HEK293 (cell line): Measurements from ENCODE around the gene PRDM15.

Experiments
- CTCF ChIA-PET: fragments of 350-600 bp; formaldehyde crosslinking; extraction: SDS; loops from one replicate; lab custom pipeline; 2021; ENCODE audit warnings: antibody characterized with exemption; lab: Yijun Ruan, JAX
- POLR2A ChIA-PET: fragments of 300-600 bp; formaldehyde crosslinking; extraction: SDS; loops from one replicate; lab custom pipeline; 2020; ENCODE audit warnings: antibody characterized with exemption, inconsistent platforms; lab: Yijun Ruan, JAX
- H3K27ac ChIP-seq: fragments of 200-500 bp; sonication (Bioruptor generic); 2 replicates; pipeline ENCODE4 v1.5.1; 2014; ENCODE audit warnings: low read depth, low read length, control low read depth, inconsistent platforms; ENCODE audit errors: extremely low read depth
- H3K36me3 ChIP-seq, 2 experiments: fragments of 200-500 bp in 1 of 2; sonication (Bioruptor generic) in 1 of 2; 1 replicate in 1 of 2; 2 replicates in 1 of 2; pipeline ENCODE4 v1.5.1; 2014 to 2017; ENCODE audit warnings: inconsistent platforms in 2 of 2, low read length in 2 of 2; ENCODE audit not compliant: control insufficient read depth in 2 of 2, insufficient read depth in 1 of 2
- H3K4me1 ChIP-seq: fragments of 200-500 bp; sonication (Bioruptor generic); 2 replicates; pipeline ENCODE4 v1.5.1; 2014; ENCODE audit warnings: mild to moderate bottlenecking, low read length, inconsistent platforms; ENCODE audit not compliant: control insufficient read depth, insufficient read depth
- H3K4me3 ChIP-seq: 2 replicates; pipeline ENCODE4 v1.5.1; 2011; ENCODE audit warnings: low read depth, mild to moderate bottlenecking, control low read depth, low read length, moderate library complexity
- H3K9me3 ChIP-seq: fragments of 200-500 bp; sonication (Bioruptor generic); 2 replicates; pipeline ENCODE4 v1.5.1; 2014; ENCODE audit warnings: low read depth, low read length, inconsistent platforms; ENCODE audit not compliant: control insufficient read depth, insufficient read depth
- FEZF1 ChIP-seq: fragments of 450-650 bp; formaldehyde crosslinking; IDR thresholded peaks from 2 replicates; pipeline ENCODE4 v1.5.1; 2016; ENCODE audit warnings: missing biosample characterization, missing genetic modification characterization
- GLIS1 ChIP-seq: fragments of 450-650 bp; formaldehyde crosslinking; IDR thresholded peaks from 2 replicates; pipeline ENCODE4 v1.5.1; 2016; ENCODE audit warnings: missing biosample characterization, missing genetic modification characterization
- PRDM4 ChIP-seq: fragments of 450-650 bp; formaldehyde crosslinking; IDR thresholded peaks from 2 replicates; pipeline ENCODE4 v1.5.1; 2017; ENCODE audit warnings: missing biosample characterization, missing genetic modification characterization
- REST ChIP-seq: fragments of 450-650 bp; formaldehyde crosslinking; IDR thresholded peaks from 2 replicates; pipeline ENCODE4 v1.5.1; 2016; ENCODE audit warnings: missing biosample characterization, missing genetic modification characterization
- SP3 ChIP-seq: fragments of 450-650 bp; formaldehyde crosslinking; IDR thresholded peaks from 2 replicates; pipeline ENCODE4 v1.5.1; 2016; ENCODE audit warnings: missing biosample characterization, missing genetic modification characterization
- YY1 ChIP-seq: fragments of 450-650 bp; formaldehyde crosslinking; IDR thresholded peaks from 2 replicates; pipeline ENCODE4 v1.5.1; 2018; ENCODE audit warnings: missing biosample characterization, missing genetic modification characterization
- ZIC2 ChIP-seq: fragments of 450-650 bp; formaldehyde crosslinking; IDR thresholded peaks from 2 replicates; pipeline ENCODE4 v1.5.1; 2016; ENCODE audit warnings: missing biosample characterization, missing genetic modification characterization
- ZNF10 ChIP-seq: fragments of 450-650 bp; formaldehyde crosslinking; IDR thresholded peaks from 2 replicates; pipeline ENCODE4 v1.5.1; 2017; ENCODE audit warnings: missing biosample characterization, missing genetic modification characterization
- ZNF302 ChIP-seq: fragments of 450-650 bp; formaldehyde crosslinking; IDR thresholded peaks from 2 replicates; pipeline ENCODE4 v1.5.1; 2016; ENCODE audit warnings: missing biosample characterization, missing genetic modification characterization, low read depth
- ZNF341 ChIP-seq: fragments of 450-650 bp; formaldehyde crosslinking; IDR thresholded peaks from 2 replicates; pipeline ENCODE4; 2016; ENCODE audit warnings: low read depth, missing biosample characterization, missing genetic modification characterization
- ZNF350 ChIP-seq: fragments of 450-650 bp; formaldehyde crosslinking; IDR thresholded peaks from 2 replicates; pipeline ENCODE4 v1.5.0; 2017; ENCODE audit warnings: missing biosample characterization, mild to moderate bottlenecking, missing genetic modification characterization
- TF ChIP-seq, protein P1 (sequence below): fragments of 450-650 bp; formaldehyde crosslinking; IDR thresholded peaks from 2 replicates; pipeline ENCODE4 v1.5.1; 2016; ENCODE audit warnings: missing biosample characterization, missing genetic modification characterization
- TF ChIP-seq, protein P2 (sequence below): fragments of 450-650 bp; formaldehyde crosslinking; IDR thresholded peaks from 2 replicates; pipeline ENCODE4 v1.5.1; 2017; ENCODE audit warnings: missing biosample characterization, missing genetic modification characterization
- TF ChIP-seq, protein P3 (sequence below): fragments of 450-650 bp; formaldehyde crosslinking; IDR thresholded peaks from 2 replicates; pipeline ENCODE4 v1.5.1; 2016; ENCODE audit warnings: missing biosample characterization, missing genetic modification characterization

The PRDM15 gene

DNA sequence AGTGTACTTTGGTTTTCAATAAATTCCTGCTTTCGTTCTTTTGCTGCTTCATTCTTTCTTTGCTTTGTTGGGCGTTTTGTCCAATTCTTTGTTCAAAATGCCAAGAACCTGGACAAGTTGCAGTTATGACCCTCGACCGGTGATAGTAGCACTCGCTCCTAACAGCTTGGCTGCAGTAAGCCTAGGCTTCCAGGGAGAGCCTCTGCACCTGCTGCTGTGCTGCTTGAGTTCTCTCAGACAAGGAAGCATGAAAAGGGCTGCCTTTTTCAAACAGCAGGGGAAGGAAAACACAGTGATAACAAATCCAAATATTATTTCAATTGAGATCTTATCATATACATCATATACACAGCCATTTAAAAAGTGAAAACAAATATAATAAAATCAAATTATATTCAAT is 99.5 kb downstream of the PRDM15 start (continued):
- TF ChIP-seq, protein P1, sequence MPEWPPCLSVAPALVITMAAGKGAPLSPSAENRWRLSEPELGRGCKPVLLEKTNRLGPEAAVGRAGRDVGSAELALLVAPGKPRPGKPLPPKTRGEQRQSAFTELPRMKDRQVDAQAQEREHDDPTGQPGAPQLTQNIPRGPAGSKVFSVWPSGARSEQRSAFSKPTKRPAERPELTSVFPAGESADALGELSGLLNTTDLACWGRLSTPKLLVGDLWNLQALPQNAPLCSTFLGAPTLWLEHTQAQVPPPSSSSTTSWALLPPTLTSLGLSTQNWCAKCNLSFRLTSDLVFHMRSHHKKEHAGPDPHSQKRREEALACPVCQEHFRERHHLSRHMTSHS (tag by site-specific recombination) = no peak
- TF ChIP-seq GLIS1 (no peak), SP3 (tag by site-specific recombination) (no peak), FEZF1 (tag by site-specific recombination) (peak; percentile 73), PRDM4 (no peak), ZIC2 (peak; percentile 77), ZNF10 (tag by site-specific recombination) (0 out of 2 replicates have a peak, but pooled peaks have one; percentile 15)
- TF ChIP-seq, protein P2, sequence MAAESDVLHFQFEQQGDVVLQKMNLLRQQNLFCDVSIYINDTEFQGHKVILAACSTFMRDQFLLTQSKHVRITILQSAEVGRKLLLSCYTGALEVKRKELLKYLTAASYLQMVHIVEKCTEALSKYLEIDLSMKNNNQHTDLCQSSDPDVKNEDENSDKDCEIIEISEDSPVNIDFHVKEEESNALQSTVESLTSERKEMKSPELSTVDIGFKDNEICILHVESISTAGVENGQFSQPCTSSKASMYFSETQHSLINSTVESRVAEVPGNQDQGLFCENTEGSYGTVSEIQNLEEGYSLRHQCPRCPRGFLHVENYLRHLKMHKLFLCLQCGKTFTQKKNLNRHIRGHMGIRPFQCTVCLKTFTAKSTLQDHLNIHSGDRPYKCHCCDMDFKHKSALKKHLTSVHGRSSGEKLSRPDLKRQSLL (tag by site-specific recombination) = no peak

DNA sequence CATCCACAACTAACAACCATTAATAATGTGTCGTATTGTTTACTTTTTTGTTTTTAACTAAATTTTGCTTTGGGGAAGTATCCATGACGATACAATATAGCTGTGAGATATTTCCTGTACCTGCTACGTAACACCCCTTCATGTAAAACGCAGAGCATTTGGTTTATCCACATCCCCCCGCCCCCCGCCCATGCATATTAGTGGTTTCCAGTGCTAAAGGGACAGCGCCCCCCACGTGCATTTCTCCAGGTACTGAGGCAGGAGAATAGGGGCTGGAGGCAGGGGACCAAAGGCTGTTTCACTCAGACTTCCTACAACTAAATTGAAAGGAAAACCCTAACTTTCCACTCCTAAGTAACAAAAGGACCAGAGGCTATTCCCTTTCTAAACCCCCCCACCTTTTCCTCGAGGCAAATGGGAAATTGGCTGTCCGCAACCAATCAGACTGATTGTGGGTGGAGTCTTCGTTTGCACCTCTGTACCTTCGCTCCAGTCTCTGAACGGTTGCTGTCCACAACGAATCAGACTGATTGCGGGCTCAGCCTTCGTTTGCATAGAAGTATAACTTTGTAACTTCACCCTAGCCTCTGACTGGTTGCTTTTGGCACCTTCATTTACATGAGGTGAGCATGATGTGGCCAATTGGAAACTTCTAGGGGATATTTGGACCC is 100.1 kb downstream of the PRDM15 start:
- POLR2A ChIA-PET = interaction anchor here (1.1 to 1.6 kb wide), 3 partner anchors 11 to 166 kb away, joined by 5 to 8 read pairs (median 8); no protein-coding TSS in a partner anchor
- CTCF ChIA-PET = interaction anchor here (0.6 to 6.7 kb wide), 15 partner anchors 10 to 1938 kb away, joined by 3 to 164 read pairs (median 4); no protein-coding TSS in a partner anchor
- Histone ChIP-seq H3K9me3 (no peaks in the 10 kb centered on the region), H3K4me3 (no peak overlapping the region), H3K27ac (no peak overlapping the region), H3K4me1 (peaks cover 23% of the 10 kb centered on the region), H3K36me3 (no peaks in the 10 kb centered on the region)
- TF ChIP-seq ZNF302 (tag by site-specific recombination) = no peak
- TF ChIP-seq, protein P3, sequence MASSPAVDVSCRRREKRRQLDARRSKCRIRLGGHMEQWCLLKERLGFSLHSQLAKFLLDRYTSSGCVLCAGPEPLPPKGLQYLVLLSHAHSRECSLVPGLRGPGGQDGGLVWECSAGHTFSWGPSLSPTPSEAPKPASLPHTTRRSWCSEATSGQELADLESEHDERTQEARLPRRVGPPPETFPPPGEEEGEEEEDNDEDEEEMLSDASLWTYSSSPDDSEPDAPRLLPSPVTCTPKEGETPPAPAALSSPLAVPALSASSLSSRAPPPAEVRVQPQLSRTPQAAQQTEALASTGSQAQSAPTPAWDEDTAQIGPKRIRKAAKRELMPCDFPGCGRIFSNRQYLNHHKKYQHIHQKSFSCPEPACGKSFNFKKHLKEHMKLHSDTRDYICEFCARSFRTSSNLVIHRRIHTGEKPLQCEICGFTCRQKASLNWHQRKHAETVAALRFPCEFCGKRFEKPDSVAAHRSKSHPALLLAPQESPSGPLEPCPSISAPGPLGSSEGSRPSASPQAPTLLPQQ (tag by site-specific recombination) = no peak
- peak; percentile 27; the same call in 1 of the 2 replicates for TF ChIP-seq ZNF341
- TF ChIP-seq, protein P2 (tag by site-specific recombination) = no peak
- TF ChIP-seq ZNF350 (tag by site-specific recombination) = no peak
- TF ChIP-seq REST (tag by site-specific recombination) = peak; percentile 55; the same call in 1 of the 2 replicates
- TF ChIP-seq YY1 (tag by site-specific recombination) = no peak
